Breast epithelium (tissue), 4 donors: ENCODE results near the gene DHCR7. TPM values are rescaled to one million over a fixed set of nuclear protein-coding genes. Genes with fewer than 3 reads are reported as not detected.

Experiments
- DNase-seq, 2 donors: peaks; one replicate each; pipeline ENCODE4 v3.0.0-alpha.2; 2019; ENCODE audit warnings: low spot score in 2 of 2
- H3K27ac ChIP-seq, 2 donors: fragments of 200-600 bp; sonication (generic) in 1 of 2; one replicate each; pipeline ENCODE4 v1.5.1; 2016 to 2019; ENCODE audit warnings: mild to moderate bottlenecking in 1 of 2
- H3K27me3 ChIP-seq, 2 donors: fragments of 200-600 bp; sonication (generic) in 1 of 2; one replicate each; pipeline versions ENCODE4 v1.5.1 to v1.6.0; 2017 to 2019; ENCODE audit warnings: control low read depth in 1 of 2, mild to moderate bottlenecking in 1 of 2
- H3K36me3 ChIP-seq: fragments of 200-600 bp; one replicate; pipeline ENCODE4 v1.5.1; 2019
- H3K4me1 ChIP-seq, 2 donors: fragments of 200-600 bp; sonication (generic); one replicate each; pipeline ENCODE4 v1.5.1; 2016 to 2019; ENCODE audit warnings: control low read depth in 1 of 2
- H3K4me3 ChIP-seq, 3 donors: fragments of 200-600 bp; sonication (generic); 1 replicate in 2 of 3; 2 replicates in 1 of 3; pipeline ENCODE4 v1.5.1; 2016 to 2019; ENCODE audit warnings: mild to moderate bottlenecking in 3 of 3, moderate library complexity in 2 of 3
- H3K9me3 ChIP-seq, 2 donors: fragments of 200-600 bp; sonication (generic) in 1 of 2; one replicate each; pipeline ENCODE4 v1.5.1; 2016 to 2019; ENCODE audit warnings: control low read depth in 1 of 2
- POLR2A ChIP-seq: fragments of 450-650 bp; IDR thresholded peaks from one replicate; pipeline ENCODE4 v1.6.1; 2016; ENCODE audit warnings: antibody characterized with exemption, mild to moderate bottlenecking, moderate library complexity
- POLR2AphosphoS5 ChIP-seq, 3 donors: sonication (generic); formaldehyde crosslinking; IDR thresholded peaks; one replicate each; pipeline ENCODE4 v1.6.1; 2017; ENCODE audit warnings: antibody characterized with exemption in 3 of 3
- intact Hi-C: fragments of 100-400 bp; cut with DNase I; formaldehyde crosslinking; loops from one replicate; pipeline ENCODE4 v1.15.1; 2023; ENCODE audit warnings: low total_unique reads
- total RNA-seq, 3 donors: library from RNA; depleted of rRNA; stranded (reverse); fragments of >200 nt; gene quantifications; one replicate each; pipeline ENCODE4 v1.1.0, GENCODE V29; 2016
- TF ChIP-seq, protein P1 (sequence below), 3 donors: fragments of 450-650 bp; IDR thresholded peaks; one replicate each; pipeline ENCODE4 v1.5.1; 2016 to 2017; ENCODE audit warnings: antibody characterized with exemption in 3 of 3, mild to moderate bottlenecking in 3 of 3, moderate library complexity in 3 of 3

Gene DHCR7
- total RNA-seq, 3 donors from 2014 or later, result 14.7 to 31.7 (median 25.2) TPM

DNA sequence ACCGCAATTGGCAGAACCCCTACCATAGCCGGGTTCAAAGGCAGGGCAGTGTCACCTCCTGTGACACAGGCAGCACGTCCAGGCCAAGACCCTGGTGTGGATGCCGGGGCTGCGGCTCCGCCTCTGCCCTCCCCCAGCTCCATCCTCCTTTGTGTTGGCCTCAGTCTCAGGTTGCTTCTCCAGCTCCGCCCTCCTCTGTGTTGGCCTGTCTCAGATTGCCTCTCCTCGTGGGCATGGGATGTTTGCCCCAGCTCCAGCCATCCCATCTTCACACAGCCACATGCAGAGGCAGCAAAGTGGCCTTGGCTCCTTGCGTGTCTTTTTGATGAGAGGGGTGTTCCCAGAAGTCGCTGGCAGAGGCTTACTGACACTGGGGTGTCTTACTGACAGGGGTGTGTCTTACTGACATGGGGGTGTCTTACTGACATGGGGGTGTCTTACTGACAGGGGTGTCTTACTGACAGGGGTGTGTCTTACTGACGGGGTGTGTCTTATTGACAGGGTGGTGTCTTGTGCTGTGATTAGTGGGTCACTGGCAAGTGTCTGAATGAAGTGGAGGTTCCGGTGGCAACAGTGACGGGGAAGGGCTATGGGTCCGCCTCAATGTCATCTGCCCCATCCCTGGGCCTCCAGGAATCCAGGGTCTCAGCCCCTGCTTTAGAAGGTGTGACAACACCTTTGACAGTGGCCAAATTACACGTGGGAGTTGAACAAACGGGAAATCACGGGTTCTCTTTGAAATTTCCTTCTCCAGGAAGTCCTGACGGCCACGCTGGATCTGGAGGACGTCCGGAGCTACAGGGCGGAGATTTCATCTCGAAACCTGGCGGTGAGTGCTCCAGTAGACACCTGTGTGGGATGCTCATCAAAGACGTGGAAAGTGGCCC is 29.7 kb upstream of the DHCR7 start:
- DNase-seq, result no peak

DNA sequence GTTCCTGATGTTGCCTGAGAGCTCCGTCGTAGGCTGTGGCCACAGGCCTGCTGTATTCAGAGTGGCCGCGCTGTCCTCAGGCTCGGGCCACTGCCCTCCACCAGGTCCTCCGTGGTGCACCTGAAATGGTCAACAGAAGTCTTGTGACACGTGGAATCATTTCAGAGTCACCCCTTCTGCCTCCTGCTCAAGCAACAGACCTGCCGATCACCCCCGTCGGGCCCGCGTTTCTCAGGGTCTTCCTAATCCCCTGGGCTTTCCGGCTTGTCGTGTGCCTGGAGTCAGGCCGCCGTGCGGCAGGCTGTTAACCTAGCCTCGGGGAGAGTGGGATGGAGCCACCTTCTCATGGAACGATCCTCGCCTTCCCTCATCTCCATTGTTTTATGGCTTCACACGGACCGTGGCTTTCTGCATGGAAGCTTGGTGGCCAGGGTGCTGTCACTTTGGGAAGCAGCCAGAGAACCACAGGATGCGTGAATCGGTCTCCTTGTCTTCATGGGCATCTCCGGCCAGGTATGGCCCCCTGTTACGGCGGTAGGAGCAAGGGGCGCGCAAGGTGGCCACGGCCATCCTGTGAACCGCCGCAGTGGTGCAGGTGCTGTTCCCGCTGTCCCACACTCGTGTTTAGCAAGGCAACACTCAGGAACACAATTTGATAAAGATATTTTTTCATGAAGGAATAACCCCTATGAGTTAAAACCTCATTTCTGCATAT is 28.9 kb upstream of the DHCR7 start:
- Histone ChIP-seq H3K36me3 (peaks cover 30% of the 10 kb centered on the region), H3K4me1 (no peaks in the 10 kb centered on the region), H3K27ac (no peak overlapping the region), H3K4me3 (no peak overlapping the region), H3K9me3 (no peaks in the 10 kb centered on the region), H3K27me3 (no peaks in the 10 kb centered on the region)
- no peak for DNase-seq
- no peak for TF ChIP-seq POLR2AphosphoS5 (IDR thresholded peaks at IDR 0.05)
- TF ChIP-seq, protein P1, sequence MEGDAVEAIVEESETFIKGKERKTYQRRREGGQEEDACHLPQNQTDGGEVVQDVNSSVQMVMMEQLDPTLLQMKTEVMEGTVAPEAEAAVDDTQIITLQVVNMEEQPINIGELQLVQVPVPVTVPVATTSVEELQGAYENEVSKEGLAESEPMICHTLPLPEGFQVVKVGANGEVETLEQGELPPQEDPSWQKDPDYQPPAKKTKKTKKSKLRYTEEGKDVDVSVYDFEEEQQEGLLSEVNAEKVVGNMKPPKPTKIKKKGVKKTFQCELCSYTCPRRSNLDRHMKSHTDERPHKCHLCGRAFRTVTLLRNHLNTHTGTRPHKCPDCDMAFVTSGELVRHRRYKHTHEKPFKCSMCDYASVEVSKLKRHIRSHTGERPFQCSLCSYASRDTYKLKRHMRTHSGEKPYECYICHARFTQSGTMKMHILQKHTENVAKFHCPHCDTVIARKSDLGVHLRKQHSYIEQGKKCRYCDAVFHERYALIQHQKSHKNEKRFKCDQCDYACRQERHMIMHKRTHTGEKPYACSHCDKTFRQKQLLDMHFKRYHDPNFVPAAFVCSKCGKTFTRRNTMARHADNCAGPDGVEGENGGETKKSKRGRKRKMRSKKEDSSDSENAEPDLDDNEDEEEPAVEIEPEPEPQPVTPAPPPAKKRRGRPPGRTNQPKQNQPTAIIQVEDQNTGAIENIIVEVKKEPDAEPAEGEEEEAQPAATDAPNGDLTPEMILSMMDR (IDR thresholded peaks at IDR 0.05), result no peak
- no peak for TF ChIP-seq POLR2A
- intact Hi-C loops, result no loop called here

More for the DNA sequence above, 29.7 kb upstream of the DHCR7 start:
- no peak overlapping the region for H3K27ac ChIP-seq
- intact Hi-C loops, result no loop called here
- no peaks in the 10 kb centered on the region for H3K4me1 ChIP-seq
- no peaks in the 10 kb centered on the region for H3K27me3 ChIP-seq
- TF ChIP-seq, protein P1 (IDR thresholded peaks at IDR 0.05), result no peak
- TF ChIP-seq POLR2A, result no peak
- TF ChIP-seq POLR2AphosphoS5 (IDR thresholded peaks at IDR 0.05), result no peak
- H3K4me3 ChIP-seq, result no peak overlapping the region
- no peaks in the 10 kb centered on the region for H3K9me3 ChIP-seq
- H3K36me3 ChIP-seq, result peaks cover 30% of the 10 kb centered on the region

DNA sequence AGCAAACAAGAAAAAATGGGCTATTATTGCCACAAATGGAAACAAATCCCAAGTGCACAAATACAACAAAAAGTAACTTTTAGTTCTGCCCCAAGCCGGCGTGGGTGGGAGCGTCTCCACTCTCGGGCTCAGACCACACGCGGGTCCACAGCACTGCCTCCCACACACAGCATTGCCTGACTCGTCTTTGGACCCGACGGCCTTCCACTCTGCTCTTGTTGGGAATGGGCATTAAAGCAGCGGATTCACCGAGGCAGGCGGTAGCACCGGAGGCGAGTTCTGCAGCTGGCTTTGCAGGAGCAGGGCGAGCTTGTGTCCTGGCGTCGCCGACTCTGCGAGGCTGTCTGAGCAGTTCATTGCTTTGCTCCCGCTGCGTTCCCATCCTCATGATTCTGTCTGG is 27.8 kb upstream of the DHCR7 start:
- no peaks in the 10 kb centered on the region for H3K4me1 ChIP-seq
- no peaks in the 10 kb centered on the region for H3K27me3 ChIP-seq
- intact Hi-C loops, result no loop called here
- no peaks in the 10 kb centered on the region for H3K9me3 ChIP-seq
- no peak overlapping the region for H3K4me3 ChIP-seq
- peaks cover 30% of the 10 kb centered on the region for H3K36me3 ChIP-seq
- TF ChIP-seq, protein P1 (IDR thresholded peaks at IDR 0.05), result no peak
- TF ChIP-seq POLR2AphosphoS5 (IDR thresholded peaks at IDR 0.05) (no peak), POLR2A (no peak)
- DNase-seq, result no peak
- no peak overlapping the region for H3K27ac ChIP-seq

DNA sequence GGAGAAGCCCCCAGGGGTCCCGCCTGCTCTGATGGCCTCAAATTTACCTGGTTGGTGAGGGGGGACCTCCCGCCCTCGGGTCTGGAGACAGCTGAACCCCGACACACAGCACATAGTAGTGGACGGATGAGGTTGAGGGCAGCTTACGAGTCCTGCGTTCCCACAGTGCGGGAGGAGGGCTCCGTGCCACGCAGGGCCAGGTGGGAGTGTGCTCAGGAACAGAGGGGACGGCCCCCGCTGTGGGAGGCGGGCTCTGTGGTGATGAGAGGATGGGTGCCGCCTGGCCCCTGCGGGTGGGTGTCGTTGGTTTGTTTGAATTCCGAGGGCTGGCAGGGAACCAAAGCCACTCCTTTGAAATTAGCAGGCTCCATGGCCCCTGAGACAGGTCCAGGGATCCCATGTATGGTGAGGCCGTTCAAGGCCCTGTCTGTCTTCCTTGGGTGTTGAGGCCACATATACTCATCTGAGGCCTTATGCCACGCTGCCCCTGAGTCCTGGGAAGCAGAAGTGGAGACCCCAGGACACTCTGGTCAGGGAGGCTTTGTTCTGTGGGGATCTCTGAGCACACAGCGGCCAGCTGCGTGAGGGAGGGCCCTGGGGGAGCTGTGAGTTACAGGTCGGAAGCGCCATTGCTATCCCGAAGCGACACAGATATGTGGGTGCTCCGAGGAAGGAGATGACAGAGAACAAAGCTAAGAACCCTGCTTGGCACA is 26.7 kb upstream of the DHCR7 start:
- intact Hi-C loops, result no loop called here

More for the DNA sequence above, 26.7 kb upstream of the DHCR7 start:
- Histone ChIP-seq H3K27ac (no peak overlapping the region), H3K4me3 (no peak overlapping the region), H3K27me3 (no peaks in the 10 kb centered on the region), H3K9me3 (no peaks in the 10 kb centered on the region), H3K36me3 (peaks cover 30% of the 10 kb centered on the region), H3K4me1 (no peaks in the 10 kb centered on the region)
- DNase-seq, result no peak
- no peak for TF ChIP-seq POLR2A
- no peak for TF ChIP-seq POLR2AphosphoS5 (IDR thresholded peaks at IDR 0.05)
- TF ChIP-seq, protein P1 (IDR thresholded peaks at IDR 0.05), result no peak
